ENCODE data around the gene MACROH2A1. TPM values are rescaled to one million over a fixed set of nuclear protein-coding genes. Genes with fewer than 3 reads are reported as not detected.

The MACROH2A1 gene
- total RNA-seq, 4 donors from 2014 or later: 196 to 251 (median 209) TPM

GRCh38 chr5:135395866-135396265, 3.2 kb downstream of the MACROH2A1 start:
- no peak for TF ChIP-seq CTCF (IDR thresholded peaks at IDR 0.05)
- TF ChIP-seq POLR2A (IDR thresholded peaks at IDR 0.05): no peak
- TF ChIP-seq EP300 (IDR thresholded peaks at IDR 0.05): no peak
- no peak for TF ChIP-seq POLR2AphosphoS5 (IDR thresholded peaks at IDR 0.05)
- no peaks in the 10 kb centered on the region for H3K9me3 ChIP-seq
- H3K4me1 ChIP-seq: peaks cover 77% of the 10 kb centered on the region
- DNase-seq (ENCODE audit: low spot score in 2 of 2): no peak
- no peaks in the 10 kb centered on the region for H3K36me3 ChIP-seq
- no peak overlapping the region for H3K27ac ChIP-seq
- 49% methylated on average over 4 of the region's 4 CpGs for WGBS
- H3K4me3 ChIP-seq: no peak overlapping the region
- H3K27me3 ChIP-seq: no peaks in the 10 kb centered on the region

- H3K4me1 ChIP-seq: peaks cover 80% of the 10 kb centered on the region
- no peak overlapping the region for H3K27ac ChIP-seq
- TF ChIP-seq EP300 (IDR thresholded peaks at IDR 0.05) (no peak), POLR2A (IDR thresholded peaks at IDR 0.05) (no peak), CTCF (IDR thresholded peaks at IDR 0.05) (no peak), POLR2AphosphoS5 (IDR thresholded peaks at IDR 0.05) (no peak)
- 60% methylated on average over 5 of the region's 5 CpGs for WGBS
- DNase-seq (ENCODE audit: low spot score in 2 of 2): no peak
- no peaks in the 10 kb centered on the region for H3K9me3 ChIP-seq
- H3K27me3 ChIP-seq: no peaks in the 10 kb centered on the region
- H3K4me3 ChIP-seq: no peak overlapping the region
- H3K36me3 ChIP-seq: no peaks in the 10 kb centered on the region
Measured at GRCh38 chr5:135395451-135395850, 3.6 kb downstream of the MACROH2A1 start.

GRCh38 chr5:135394095-135394494, 4.9 kb downstream of the MACROH2A1 start:
- Histone ChIP-seq H3K36me3 (peaks cover 3% of the 10 kb centered on the region), H3K27me3 (no peaks in the 10 kb centered on the region), H3K4me1 (peaks cover 72% of the 10 kb centered on the region), H3K9me3 (no peaks in the 10 kb centered on the region), H3K27ac (no peak overlapping the region), H3K4me3 (no peak overlapping the region)
- TF ChIP-seq CTCF (IDR thresholded peaks at IDR 0.05) (no peak), POLR2A (IDR thresholded peaks at IDR 0.05) (no peak), EP300 (IDR thresholded peaks at IDR 0.05) (no peak), POLR2AphosphoS5 (IDR thresholded peaks at IDR 0.05) (no peak)
- WGBS: 94% methylated on average over 1 of the region's 1 CpG
- DNase-seq (ENCODE audit: low spot score in 2 of 2): no peak

- no peak overlapping the region for H3K27ac ChIP-seq
- no peak for DNase-seq (ENCODE audit: low spot score in 2 of 2)
- peaks cover 72% of the 10 kb centered on the region for H3K4me1 ChIP-seq
- no peaks in the 10 kb centered on the region for H3K9me3 ChIP-seq
- no peak overlapping the region for H3K4me3 ChIP-seq
- H3K36me3 ChIP-seq: peaks cover 7% of the 10 kb centered on the region
- WGBS: 95% methylated on average over 3 of the region's 3 CpGs
- no peaks in the 10 kb centered on the region for H3K27me3 ChIP-seq
- TF ChIP-seq EP300 (IDR thresholded peaks at IDR 0.05): no peak
- TF ChIP-seq CTCF (IDR thresholded peaks at IDR 0.05): no peak
- no peak for TF ChIP-seq POLR2A (IDR thresholded peaks at IDR 0.05)
- no peak for TF ChIP-seq POLR2AphosphoS5 (IDR thresholded peaks at IDR 0.05)
Measured at GRCh38 chr5:135393691-135394090, 5.3 kb downstream of the MACROH2A1 start.

GRCh38 chr5:135393229-135393628, 5.8 kb downstream of the MACROH2A1 start:
- TF ChIP-seq POLR2A (IDR thresholded peaks at IDR 0.05) (no peak), CTCF (IDR thresholded peaks at IDR 0.05) (no peak), POLR2AphosphoS5 (IDR thresholded peaks at IDR 0.05) (no peak), EP300 (IDR thresholded peaks at IDR 0.05) (no peak)
- Histone ChIP-seq H3K36me3 (peaks cover 11% of the 10 kb centered on the region), H3K27me3 (no peaks in the 10 kb centered on the region), H3K27ac (no peak overlapping the region), H3K4me3 (no peak overlapping the region), H3K9me3 (no peaks in the 10 kb centered on the region), H3K4me1 (peaks cover 70% of the 10 kb centered on the region)
- WGBS: 76% methylated on average over 1 of the region's 1 CpG
- DNase-seq (ENCODE audit: low spot score in 2 of 2): no peak
